Kidney epithelial cell (primary cell): ENCODE data around the gene NUCKS1. TPM values are rescaled to one million over a fixed set of nuclear protein-coding genes. Genes with fewer than 3 reads are reported as not detected.
A peak's percentile ranks its signal among the peaks of the same experiment; 100 is the strongest.

Experiments used
- DNase-seq: peaks from one replicate; pipeline ENCODE4 v3.0.0-alpha.2; 2010; ENCODE audit warnings: low read depth
- H3K27me3 ChIP-seq: 2 replicates; pipeline ENCODE4 v1.6.0; 2011; ENCODE audit warnings: low read length; ENCODE audit not compliant: control insufficient read depth, insufficient read depth
- H3K36me3 ChIP-seq: 2 replicates; pipeline ENCODE4 v1.5.1; 2011; ENCODE audit warnings: low read length; ENCODE audit not compliant: control insufficient read depth, insufficient read depth
- H3K4me3 ChIP-seq: 2 replicates; pipeline ENCODE4 v1.5.1; 2011; ENCODE audit warnings: low read depth, mild to moderate bottlenecking, control low read depth, low read length
- CTCF ChIP-seq: IDR thresholded peaks from 2 replicates; pipeline ENCODE4 v1.5.1; 2011; ENCODE audit warnings: mild to moderate bottlenecking, moderate library complexity, low read length, control low read depth, inconsistent platforms; ENCODE audit not compliant: insufficient read depth, poor library complexity, severe bottlenecking
- total RNA-seq: library from RNA; depleted of rRNA; stranded (reverse); fragments of >200 nt; gene quantifications from 2 replicates; pipeline ENCODE4 v1.2.3, GENCODE V29; 2015

NUCKS1 gene
- total RNA-seq, 1 donor from 2014 or later, result 72.6 TPM

- Histone ChIP-seq H3K27me3 (no peaks in the 10 kb centered on the region), H3K36me3 (no peaks in the 10 kb centered on the region), H3K4me3 (no peak overlapping the region)
- no peak for DNase-seq
- no peak for TF ChIP-seq CTCF
Measured at GRCh38 chr1:205710201-205711062, 39.5 kb downstream of the NUCKS1 start.

DNA sequence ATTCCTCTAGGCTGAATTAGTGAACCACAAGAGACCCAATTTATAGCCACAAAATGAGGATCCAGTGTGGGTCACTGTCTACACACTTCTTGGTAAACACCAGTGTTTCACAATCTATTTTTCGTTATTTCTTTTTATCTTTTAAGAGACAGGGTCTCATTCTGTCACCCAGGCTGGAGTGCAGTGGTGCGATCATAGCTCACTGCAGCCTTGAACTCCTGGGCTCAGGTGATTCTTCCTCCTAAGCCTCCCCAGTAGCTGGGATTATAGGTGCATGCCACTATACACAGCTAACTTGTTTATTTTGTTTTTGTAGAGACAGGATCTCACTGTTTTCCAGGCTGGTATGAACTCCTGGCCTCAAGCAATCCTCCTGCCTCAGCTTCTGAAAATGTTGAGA, 40.3 kb downstream of the NUCKS1 start:
- no peak overlapping the region for H3K4me3 ChIP-seq
- DNase-seq, result no peak
- no peak for TF ChIP-seq CTCF
- H3K27me3 ChIP-seq, result no peaks in the 10 kb centered on the region
- no peaks in the 10 kb centered on the region for H3K36me3 ChIP-seq

DNA sequence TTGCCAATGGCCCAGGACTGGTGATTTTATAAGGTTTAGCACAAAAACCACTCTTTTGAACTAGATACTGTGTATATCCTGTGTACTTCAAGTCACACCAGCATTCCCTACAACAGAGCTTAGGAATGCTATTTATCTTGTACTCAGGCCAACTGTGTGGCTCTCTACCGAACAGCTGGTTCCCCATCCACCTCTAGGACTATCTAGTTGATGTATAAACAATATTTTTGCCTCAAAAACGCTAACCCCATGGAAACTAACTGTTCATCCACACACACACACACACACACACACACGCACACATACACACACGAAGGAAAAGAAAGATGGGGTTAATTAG, 41.0 kb downstream of the NUCKS1 start:
- Histone ChIP-seq H3K27me3 (no peaks in the 10 kb centered on the region), H3K36me3 (peaks cover 2% of the 10 kb centered on the region), H3K4me3 (no peak overlapping the region)
- TF ChIP-seq CTCF, result no peak
- peak; percentile 29 for DNase-seq

DNA sequence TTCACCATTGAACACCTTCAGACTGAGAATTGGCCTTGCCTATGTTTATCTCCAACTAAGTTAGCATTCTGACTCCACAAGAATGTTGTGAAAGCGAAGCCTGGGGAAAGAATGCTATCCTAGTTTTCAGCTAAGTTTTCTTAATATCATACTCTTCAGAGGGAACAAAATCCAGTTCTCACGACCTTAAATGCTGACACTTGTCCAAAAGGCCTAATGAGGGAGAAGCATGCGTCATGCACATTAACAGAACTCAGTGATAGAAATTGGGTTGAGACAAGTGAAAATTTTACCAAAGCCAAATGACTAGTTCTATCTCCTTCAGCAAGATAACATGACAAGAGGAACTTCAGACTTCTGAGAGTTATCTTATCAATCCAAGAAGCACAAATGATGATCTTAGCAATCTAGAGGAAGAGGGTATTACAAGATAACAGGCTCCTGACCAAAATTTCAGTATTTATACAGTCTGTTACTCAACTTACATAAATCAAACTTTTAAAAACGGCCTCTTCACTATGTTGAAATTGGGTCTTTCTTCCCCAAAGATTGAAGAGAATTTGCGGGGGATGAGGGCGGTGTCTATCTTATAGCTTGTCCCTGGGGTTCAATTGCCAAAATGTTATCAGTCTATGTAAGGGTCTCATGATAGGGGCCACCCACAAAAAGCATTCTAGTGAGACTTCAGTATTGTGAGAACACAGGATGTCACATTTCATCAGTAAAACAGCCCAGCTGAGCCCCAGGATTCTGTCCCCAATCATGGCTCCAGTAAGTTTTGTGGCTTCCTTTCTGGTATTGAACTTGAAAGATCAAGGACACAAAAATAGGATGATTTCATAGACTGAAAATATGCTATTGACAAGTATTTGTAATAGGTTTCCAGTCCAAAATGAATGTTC, 43.1 kb downstream of the NUCKS1 start:
- H3K4me3 ChIP-seq, result no peak overlapping the region
- H3K36me3 ChIP-seq, result peaks cover 2% of the 10 kb centered on the region
- no peaks in the 10 kb centered on the region for H3K27me3 ChIP-seq
- TF ChIP-seq CTCF, result no peak
- no peak for DNase-seq

- peaks cover 2% of the 10 kb centered on the region for H3K36me3 ChIP-seq
- no peak overlapping the region for H3K4me3 ChIP-seq
- DNase-seq, result no peak
- no peak for TF ChIP-seq CTCF
- no peaks in the 10 kb centered on the region for H3K27me3 ChIP-seq
Measured at GRCh38 chr1:205704903-205705302, 45.1 kb downstream of the NUCKS1 start.
